ENCODE data around the gene DYNLT2B.
"Not testable (repeated sequence)": the region's sequence is repeated elsewhere in the genome, so short reads cannot be mapped to it uniquely, and the experiment has no call there.

DYNLT2B gene

GRCh38 chr3:196317687-196318467 is at the start of gene DYNLT2B:
DYNLT2B (minus strand) TSS chr3:196318240; CDS start chr3:196318152, 88 bp downstream.
- DNase-seq (ENCODE audit: low spot score): peak; percentile 88

- DNase-seq (ENCODE audit: low spot score): no peak
Observed at GRCh38 chr3:196365736-196366135, 47.7 kb upstream of the DYNLT2B start.

- no peak for DNase-seq (ENCODE audit: low spot score)
Observed at GRCh38 chr3:196360586-196360985, 42.5 kb upstream of the DYNLT2B start.

GRCh38 chr3:196358540-196358939 is 40.5 kb upstream of the DYNLT2B start:
- not testable (repeated sequence) for DNase-seq (ENCODE audit: low spot score)

GRCh38 chr3:196357905-196358304 is 39.9 kb upstream of the DYNLT2B start:
- DNase-seq (ENCODE audit: low spot score): peak; percentile 5

GRCh38 chr3:196356556-196356955 is 38.5 kb upstream of the DYNLT2B start:
- DNase-seq (ENCODE audit: low spot score): no peak

- no peak for DNase-seq (ENCODE audit: low spot score)
Observed at GRCh38 chr3:196355668-196356067, 37.6 kb upstream of the DYNLT2B start.

GRCh38 chr3:196354132-196354531 is 36.1 kb upstream of the DYNLT2B start:
- DNase-seq (ENCODE audit: low spot score): no peak

- DNase-seq (ENCODE audit: low spot score): no peak
Observed at GRCh38 chr3:196351541-196351940, 33.5 kb upstream of the DYNLT2B start.

GRCh38 chr3:196350067-196350466 is 32.0 kb upstream of the DYNLT2B start:
- DNase-seq (ENCODE audit: low spot score): no peak

- DNase-seq (ENCODE audit: low spot score): no peak
Observed at GRCh38 chr3:196348698-196349097, 30.7 kb upstream of the DYNLT2B start.

- DNase-seq (ENCODE audit: low spot score): no peak
Observed at GRCh38 chr3:196344663-196345062, 26.6 kb upstream of the DYNLT2B start.

GRCh38 chr3:196343917-196344316 is 25.9 kb upstream of the DYNLT2B start:
- not testable (repeated sequence) for DNase-seq (ENCODE audit: low spot score)

GRCh38 chr3:196341137-196341536 is 23.1 kb upstream of the DYNLT2B start:
- DNase-seq (ENCODE audit: low spot score): no peak

GRCh38 chr3:196340466-196340865 is 22.4 kb upstream of the DYNLT2B start:
- no peak for DNase-seq (ENCODE audit: low spot score)

GRCh38 chr3:196339493-196340254 is 21.6 kb upstream of the DYNLT2B start:
- no peak for DNase-seq (ENCODE audit: low spot score)

GRCh38 chr3:196339044-196339443 is 21.0 kb upstream of the DYNLT2B start:
- DNase-seq (ENCODE audit: low spot score): no peak

- no peak for DNase-seq (ENCODE audit: low spot score)
Observed at GRCh38 chr3:196336319-196337145, 18.5 kb upstream of the DYNLT2B start.

- DNase-seq (ENCODE audit: low spot score): no peak
Observed at GRCh38 chr3:196335503-196335948, 17.5 kb upstream of the DYNLT2B start.

GRCh38 chr3:196334982-196335381 is 16.9 kb upstream of the DYNLT2B start:
- no peak for DNase-seq (ENCODE audit: low spot score)

GRCh38 chr3:196332168-196332567 is 14.1 kb upstream of the DYNLT2B start:
- DNase-seq (ENCODE audit: low spot score): no peak

GRCh38 chr3:196327405-196327804 is 9.4 kb upstream of the DYNLT2B start:
- no peak for DNase-seq (ENCODE audit: low spot score)
